Activated CD4-positive, alpha-beta memory T cell treated with anti-CD3 and anti-CD28 coated beads, Interleukin-2, amount 10 ng/mL, durations not matched to agents 7 days and 5 days (primary cell): ENCODE measurements around the gene ENG. TPM values are rescaled to one million over a fixed set of nuclear protein-coding genes. Genes with fewer than 3 reads are reported as not detected.

Source experiments
- CTCF ChIA-PET: fragments of 350-600 bp; sonication (Branson Sonifier 250); formaldehyde crosslinking; loops from one replicate; lab custom pipeline; 2021; ENCODE audit warnings: antibody characterized with exemption, inconsistent platforms; lab: Charles Lee
- POLR2A ChIA-PET: fragments of 350-600 bp; sonication (Branson Sonifier 250); formaldehyde crosslinking; loops from one replicate; lab custom pipeline; 2021; ENCODE audit warnings: antibody characterized with exemption; lab: Charles Lee
- DNase-seq: peaks from one replicate; pipeline ENCODE4 v3.0.0-alpha.2; 2020
- H3K27ac Mint-ChIP-seq: one replicate; pipeline ENCODE4 v1.8.0; 2021; ENCODE audit warnings: mild to moderate bottlenecking, mixed read lengths
- H3K27me3 Mint-ChIP-seq: one replicate; pipeline ENCODE4 v1.8.0; 2021; ENCODE audit warnings: mixed read lengths
- H3K36me3 Mint-ChIP-seq: one replicate; pipeline ENCODE4 v1.8.0; 2021; ENCODE audit warnings: low read depth, mixed read lengths
- H3K4me1 Mint-ChIP-seq: one replicate; pipeline ENCODE4 v1.8.0; 2021; ENCODE audit warnings: mixed read lengths
- H3K4me3 Mint-ChIP-seq: one replicate; pipeline ENCODE4 v1.8.0; 2021; ENCODE audit warnings: mild to moderate bottlenecking, mixed read lengths
- H3K9me3 Mint-ChIP-seq: one replicate; pipeline ENCODE4 v1.8.0; 2021; ENCODE audit warnings: mixed read lengths
- total RNA-seq, 2 experiments: library from RNA; stranded (reverse); gene quantifications; one replicate each; pipeline ENCODE4 v1.2.3, GENCODE V29; 2021

ENG gene
- total RNA-seq = 10 to 100 TPM; 13.1 to 14.1 TPM

DNA sequence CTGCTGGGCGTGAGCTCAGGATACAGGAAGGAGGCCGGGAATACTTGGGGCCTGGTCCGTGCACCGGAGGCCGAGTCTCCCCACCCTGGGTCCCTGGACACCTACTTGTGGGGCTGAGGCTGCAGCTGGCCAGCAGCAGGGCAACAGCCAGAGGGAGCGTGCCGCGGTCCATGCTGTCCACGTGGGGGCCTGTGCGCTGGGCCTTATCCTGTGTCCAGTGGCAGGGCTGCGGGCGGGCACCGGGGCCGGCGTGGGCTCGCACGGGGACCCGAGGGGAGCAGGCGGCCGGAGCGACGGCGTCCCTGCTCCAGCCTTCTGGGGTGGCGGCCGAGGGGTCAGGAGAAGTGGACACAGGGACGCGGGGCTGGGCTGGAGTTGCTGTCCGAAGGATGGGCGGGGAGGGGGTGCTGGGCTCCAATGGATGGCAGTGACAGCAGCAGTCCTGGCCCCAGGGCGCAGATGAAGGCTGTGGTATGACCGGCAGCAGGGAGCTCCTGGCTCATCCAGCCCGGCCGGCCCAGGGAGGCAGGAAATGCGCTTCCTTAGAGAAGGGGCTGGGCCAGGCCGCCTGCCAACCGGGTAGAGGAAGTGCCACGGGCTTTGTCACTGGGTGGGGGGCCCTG lies at the start of gene ENG:
ENG (minus strand) TSS at position 475 of the 623 bp plus-strand sequence; CDS start at position 172, 303 bp downstream.
- no peaks in the 10 kb centered on the region for H3K27me3 Mint-ChIP-seq
- peak within 1 kb of the TSS; percentile 76 for H3K27ac Mint-ChIP-seq
- peaks cover 16% of the 10 kb centered on the region for H3K36me3 Mint-ChIP-seq
- ChIA-PET CTCF (interaction anchor here (1.3 to 1.7 kb wide), 2 partner anchors 15 to 16 kb away, joined by 6 to 8 read pairs; no protein-coding TSS in a partner anchor), POLR2A (interaction anchor here (1.0 to 2.2 kb wide), 6 partner anchors 8 to 119 kb away, joined by 3 to 7 read pairs (median 4); partner anchors contain the start of genes CDK9 and TOR2A)
- peaks cover 9% of the 10 kb centered on the region for H3K9me3 Mint-ChIP-seq
- H3K4me1 Mint-ChIP-seq = peaks cover 25% of the 10 kb centered on the region
- no peak for DNase-seq
- H3K4me3 Mint-ChIP-seq = peak within 1 kb of the TSS; percentile 84

DNA sequence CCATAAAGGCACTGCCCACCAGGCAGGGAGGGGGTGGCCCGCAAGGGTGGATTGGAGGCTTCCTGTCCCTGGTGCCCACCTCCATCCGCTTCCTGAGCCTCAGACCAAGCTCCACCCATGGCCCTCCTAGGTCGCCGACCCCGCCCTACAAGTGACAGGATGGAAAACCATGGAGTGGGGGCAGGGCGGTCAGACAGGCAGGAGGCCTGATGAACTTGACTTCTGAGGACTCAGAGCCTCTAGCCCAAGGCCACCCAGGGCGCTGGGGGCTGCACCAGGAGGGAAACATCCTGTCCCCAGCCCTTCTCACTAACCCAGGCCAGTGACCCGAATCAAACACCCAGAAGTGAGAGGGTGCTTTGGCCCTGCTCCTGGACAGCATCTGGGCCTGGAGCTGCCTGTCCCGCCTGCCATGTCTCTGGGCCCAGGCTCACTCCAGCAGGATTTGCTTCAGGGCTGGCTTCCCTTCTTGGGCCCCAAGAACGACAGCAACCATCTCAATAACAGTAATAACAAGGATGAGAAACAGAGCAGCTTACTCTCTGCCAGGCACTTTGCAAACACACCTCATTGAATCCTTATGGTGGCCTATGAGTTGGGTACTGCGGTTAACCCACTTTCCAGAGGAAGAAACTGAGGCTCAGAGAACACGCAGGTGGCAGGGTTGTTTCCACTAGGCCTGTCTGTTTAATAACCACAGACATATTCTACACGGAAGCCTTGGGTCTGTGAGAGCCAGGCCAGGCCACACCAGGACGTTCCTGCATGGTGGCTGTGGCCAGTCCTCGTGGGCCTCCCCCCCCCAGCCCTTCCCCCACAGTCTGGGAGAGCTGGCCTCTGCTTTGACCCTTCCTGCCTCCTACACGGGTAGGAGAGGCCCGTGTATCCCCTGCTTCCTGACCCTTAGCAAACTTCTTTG lies 49.4 kb upstream of the ENG start:
- POLR2A ChIA-PET = interaction anchor here (0.6 to 3.9 kb wide), 20 partner anchors 9 to 334 kb away, joined by 3 to 69 read pairs (median 6); partner anchors contain the start of genes CDK9, DPM2, NAIF1 and PTRH1
- CTCF ChIA-PET = interaction anchor here (0.9 to 2.4 kb wide), 6 partner anchors 13 to 169 kb away, joined by 3 to 9 read pairs (median 6); partner anchors contain the start of genes ST6GALNAC4 and TOR2A
- H3K27me3 Mint-ChIP-seq = no peaks in the 10 kb centered on the region
- H3K4me3 Mint-ChIP-seq = peak overlapping the region; percentile 95
- H3K4me1 Mint-ChIP-seq = peaks cover 49% of the 10 kb centered on the region
- no peaks in the 10 kb centered on the region for H3K9me3 Mint-ChIP-seq
- DNase-seq = peak; percentile 90
- H3K27ac Mint-ChIP-seq = peak overlapping the region; percentile 100
- H3K36me3 Mint-ChIP-seq = peaks cover 34% of the 10 kb centered on the region

DNA sequence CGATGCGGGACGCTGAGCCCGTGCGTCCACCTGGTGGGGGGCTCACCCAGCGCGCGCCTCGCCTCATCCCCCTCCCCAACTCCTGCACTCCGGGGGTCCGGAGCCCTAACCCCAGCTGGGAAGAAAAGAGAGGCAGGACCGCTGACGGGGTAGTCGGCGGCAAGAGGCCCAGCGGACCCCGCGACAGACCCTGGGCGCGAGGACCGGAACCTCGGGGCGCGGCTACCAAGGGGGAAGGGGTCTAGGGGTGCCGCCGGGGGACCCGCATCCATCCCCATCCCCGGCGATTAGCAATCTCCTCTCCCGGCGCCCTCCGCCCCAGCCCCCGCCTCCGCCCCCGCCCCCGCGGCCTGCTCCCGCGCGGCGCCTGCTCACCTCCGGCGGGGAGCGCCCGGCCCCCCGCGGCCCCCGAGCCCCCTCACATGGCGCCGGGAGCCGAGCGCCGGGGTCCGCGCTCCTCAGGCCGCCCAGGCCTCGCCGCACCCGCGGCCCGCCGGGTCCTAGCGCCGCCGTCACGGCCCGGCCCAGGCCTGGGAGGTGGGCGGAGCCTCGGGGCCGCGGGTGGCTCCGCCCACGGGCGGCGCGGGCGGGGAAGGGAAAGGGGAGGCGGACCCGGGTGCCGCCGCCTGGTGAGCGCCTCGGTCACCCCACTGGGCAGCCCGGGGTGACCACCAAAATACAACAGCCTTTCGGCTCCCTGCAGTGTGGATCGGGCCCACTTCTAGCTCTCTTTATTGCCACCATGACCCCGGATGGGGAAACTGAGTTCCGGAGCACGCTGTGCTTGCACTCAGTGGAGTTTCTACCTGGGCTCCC lies 44.9 kb upstream of the ENG start, which contains the start of gene ST6GALNAC6:
ST6GALNAC6 (minus strand) TSS at position 476 of the 816 bp plus-strand sequence. CDS start 1,622 bp downstream, outside the sequence.
- ChIA-PET CTCF (interaction anchor here (2.8 kb wide), 1 partner anchor 22 kb away, joined by 7 read pairs; no protein-coding TSS in a partner anchor), POLR2A (interaction anchor here (0.7 to 2.1 kb wide), 8 partner anchors 11 to 192 kb away, joined by 3 to 7 read pairs (median 3); partner anchors contain the start of gene TOR2A)
- H3K9me3 Mint-ChIP-seq = peaks cover 5% of the 10 kb centered on the region
- peaks cover 61% of the 10 kb centered on the region for H3K36me3 Mint-ChIP-seq
- H3K27me3 Mint-ChIP-seq = no peaks in the 10 kb centered on the region
- peaks cover 48% of the 10 kb centered on the region for H3K4me1 Mint-ChIP-seq
- DNase-seq = peak; percentile 77
- H3K27ac Mint-ChIP-seq = peak within 1 kb of the TSS; percentile 75
- peak within 1 kb of the TSS; percentile 84 for H3K4me3 Mint-ChIP-seq

DNA sequence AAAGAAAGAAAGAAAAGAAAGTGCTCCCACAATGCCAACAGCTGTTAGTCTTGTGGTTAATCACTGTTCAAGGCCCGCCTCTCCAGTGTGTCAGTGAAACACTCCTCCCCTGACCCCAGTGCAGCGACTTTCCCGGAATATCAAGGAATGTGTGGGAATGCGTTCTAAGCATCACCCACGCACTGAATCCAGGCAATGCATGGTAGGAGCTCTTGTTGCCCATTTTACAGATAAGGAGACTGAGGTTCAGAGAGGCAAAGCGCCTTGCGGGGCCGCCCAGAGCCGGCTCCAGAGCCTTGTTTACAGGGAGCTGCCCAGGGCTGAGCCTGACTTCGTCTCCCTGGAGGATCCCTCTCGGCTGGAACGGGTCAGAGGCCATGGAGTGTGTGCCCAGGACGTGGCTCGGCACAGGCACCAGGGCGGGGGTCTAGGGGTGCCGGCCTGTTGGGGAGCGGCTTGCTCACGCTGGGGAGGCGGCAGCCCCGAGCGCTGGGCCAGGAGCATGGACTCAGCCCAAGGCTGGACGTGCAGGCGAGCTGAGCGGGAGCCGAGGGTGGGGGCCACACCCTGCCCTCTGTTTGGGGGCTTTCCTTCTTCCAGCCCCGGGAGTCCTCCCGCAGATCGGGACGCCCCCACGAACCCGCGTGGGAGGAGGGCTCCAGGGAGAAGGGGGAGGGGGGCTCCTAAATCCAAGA lies 44.1 kb upstream of the ENG start:
- peak overlapping the region; percentile 75 for H3K27ac Mint-ChIP-seq
- peaks cover 49% of the 10 kb centered on the region for H3K4me1 Mint-ChIP-seq
- H3K4me3 Mint-ChIP-seq = peak overlapping the region; percentile 84
- CTCF ChIA-PET = interaction anchor here (1.0 kb wide), 1 partner anchor 23 kb away, joined by 4 read pairs; no protein-coding TSS in a partner anchor
- POLR2A ChIA-PET = interaction anchor here (0.6 to 1.1 kb wide), 6 partner anchors 9 to 193 kb away, joined by 3 read pairs; partner anchors contain the start of gene ST6GALNAC4
- DNase-seq = no peak
- peaks cover 62% of the 10 kb centered on the region for H3K36me3 Mint-ChIP-seq
- H3K27me3 Mint-ChIP-seq = no peaks in the 10 kb centered on the region
- peaks cover 8% of the 10 kb centered on the region for H3K9me3 Mint-ChIP-seq

DNA sequence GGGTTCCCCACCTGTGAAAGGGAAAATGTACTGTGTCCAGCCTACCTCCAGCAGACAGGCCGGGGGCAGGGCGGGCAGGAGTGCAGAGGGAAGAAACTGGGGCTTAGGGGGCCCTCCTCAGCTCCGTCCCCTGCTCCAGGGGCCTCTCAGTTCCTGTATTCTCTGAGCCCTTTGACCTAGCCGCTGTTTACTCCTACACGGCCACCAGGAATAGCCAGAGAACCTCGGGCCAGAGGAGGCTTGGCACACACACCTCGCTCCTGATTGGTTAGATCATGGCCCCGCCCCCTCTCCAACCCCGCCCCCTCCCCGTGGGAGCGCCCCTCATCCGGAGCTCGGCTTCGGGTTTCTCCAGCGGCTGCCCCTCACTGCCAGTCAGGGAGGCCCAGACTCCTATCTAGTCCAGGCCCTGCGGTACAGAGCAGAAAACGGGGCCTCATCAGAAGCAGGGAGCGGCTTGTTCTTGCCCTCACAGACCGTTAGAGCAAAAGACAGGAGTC lies 42.8 kb upstream of the ENG start:
- Mint-ChIP-seq H3K4me3 (no peak overlapping the region), H3K27ac (no peak overlapping the region), H3K36me3 (peaks cover 70% of the 10 kb centered on the region), H3K4me1 (peaks cover 51% of the 10 kb centered on the region), H3K27me3 (no peaks in the 10 kb centered on the region), H3K9me3 (peaks cover 8% of the 10 kb centered on the region)
- ChIA-PET CTCF (interaction anchor here (0.6 kb wide), 1 partner anchor 307 kb away, joined by 3 read pairs; no protein-coding TSS in a partner anchor), POLR2A (interaction anchor here (1.2 kb wide), 1 partner anchor 115 kb away, joined by 3 read pairs; no protein-coding TSS in a partner anchor)
- DNase-seq = no peak

DNA sequence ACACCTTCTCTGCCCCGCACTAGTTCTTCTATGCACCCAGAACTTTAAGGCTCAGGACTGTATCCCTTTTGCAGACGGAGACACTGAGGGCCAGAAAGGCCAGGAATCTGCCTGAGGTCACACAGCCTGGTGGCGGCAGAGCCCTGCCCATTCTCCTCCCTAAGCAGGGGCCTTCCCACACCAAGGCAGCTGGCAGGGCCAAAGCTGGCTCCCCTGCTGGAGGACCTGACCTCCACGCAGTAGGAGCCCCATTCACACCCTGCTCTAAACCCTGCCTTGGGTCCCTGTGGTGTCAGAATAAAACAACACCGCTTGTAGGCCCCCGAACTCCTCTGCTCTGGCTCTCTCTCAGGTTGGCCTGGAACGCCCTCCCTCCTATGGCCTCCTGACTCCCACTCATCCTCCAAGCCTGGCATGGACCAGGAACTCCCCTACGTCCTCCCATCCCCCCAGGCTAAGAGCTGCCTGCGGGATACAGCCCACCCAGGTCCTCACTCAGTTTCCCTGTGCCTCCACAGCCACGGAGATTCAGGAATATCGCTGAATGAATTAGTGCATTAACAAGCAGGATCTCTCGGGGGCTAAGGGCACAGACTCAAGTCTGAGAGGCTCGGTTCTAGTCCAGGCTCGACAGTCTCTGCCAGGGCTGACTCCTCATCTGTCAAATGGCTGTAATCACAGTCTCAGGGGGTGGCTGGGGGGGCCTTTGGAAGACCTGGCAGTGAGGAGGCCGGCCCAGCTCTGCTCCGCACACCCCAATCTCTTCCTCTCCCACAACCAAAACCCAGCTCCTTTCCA lies 42.1 kb upstream of the ENG start:
- POLR2A ChIA-PET = interaction anchor here (1.2 kb wide), 1 partner anchor 114 kb away, joined by 3 read pairs; no protein-coding TSS in a partner anchor
- Mint-ChIP-seq H3K4me3 (no peak overlapping the region), H3K4me1 (peaks cover 46% of the 10 kb centered on the region), H3K27me3 (no peaks in the 10 kb centered on the region), H3K9me3 (peaks cover 8% of the 10 kb centered on the region), H3K27ac (no peak overlapping the region), H3K36me3 (peaks cover 72% of the 10 kb centered on the region)
- CTCF ChIA-PET = interaction anchor here (0.6 to 1.8 kb wide), 3 partner anchors 27 to 306 kb away, joined by 3 to 6 read pairs (median 4); partner anchors contain the start of gene TOR2A
- no peak for DNase-seq

DNA sequence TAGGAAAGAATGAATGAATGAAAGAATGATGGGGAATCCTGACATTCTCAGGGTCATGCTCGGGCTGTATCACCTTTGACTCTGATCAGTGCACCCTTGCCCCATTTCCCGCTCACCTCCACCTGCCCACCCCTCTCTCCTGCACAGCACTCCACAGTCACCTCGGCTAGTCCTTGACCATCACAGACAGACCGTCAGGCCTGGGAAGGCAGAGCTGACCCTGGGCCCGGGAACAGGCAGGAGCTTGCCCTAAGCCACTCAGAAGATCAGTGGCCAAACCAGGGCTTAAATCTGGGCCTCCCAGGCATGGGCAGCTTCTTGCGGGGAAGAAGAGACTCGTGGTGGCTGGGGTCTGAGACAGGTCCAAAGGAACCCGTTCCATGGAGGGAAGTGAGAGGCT lies 41.4 kb upstream of the ENG start:
- Mint-ChIP-seq H3K9me3 (peaks cover 8% of the 10 kb centered on the region), H3K27ac (no peak overlapping the region), H3K4me1 (peaks cover 43% of the 10 kb centered on the region), H3K4me3 (no peak overlapping the region), H3K27me3 (no peaks in the 10 kb centered on the region), H3K36me3 (peaks cover 75% of the 10 kb centered on the region)
- DNase-seq = no peak
- ChIA-PET POLR2A (interaction anchor here (1.4 kb wide), 1 partner anchor 161 kb away, joined by 3 read pairs; the partner anchor contains the start of gene TOR2A), CTCF (interaction anchor here (1.5 to 1.8 kb wide), 2 partner anchors 26 to 161 kb away, joined by 4 to 6 read pairs; partner anchors contain the start of gene TOR2A)

DNA sequence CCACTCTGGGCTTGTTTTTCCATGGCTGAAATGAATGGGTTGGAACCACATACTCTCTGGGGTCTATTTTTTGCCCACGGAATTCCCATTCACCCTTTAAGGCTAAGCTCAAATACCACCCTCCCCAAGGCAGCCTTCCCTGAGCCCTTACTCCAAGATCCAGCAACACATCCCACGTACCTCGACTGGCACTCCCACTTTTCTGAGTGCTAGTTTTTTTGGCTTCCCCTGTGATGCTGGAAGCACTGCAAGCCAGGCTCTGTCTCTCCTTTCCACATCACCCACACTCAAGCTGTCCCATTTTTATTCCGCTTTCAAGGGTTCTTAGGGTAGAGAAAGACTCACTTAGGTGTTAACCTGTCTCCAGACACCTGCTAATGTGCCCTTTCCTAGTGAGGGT lies 38.9 kb upstream of the ENG start:
- Mint-ChIP-seq H3K36me3 (peaks cover 82% of the 10 kb centered on the region), H3K9me3 (peaks cover 8% of the 10 kb centered on the region), H3K4me3 (no peak overlapping the region), H3K27ac (no peak overlapping the region), H3K27me3 (no peaks in the 10 kb centered on the region), H3K4me1 (peaks cover 34% of the 10 kb centered on the region)
- ChIA-PET POLR2A (interaction anchor here (1.5 kb wide), 1 partner anchor 159 kb away, joined by 3 read pairs; the partner anchor contains the start of gene TOR2A), CTCF (no interaction called here)
- no peak for DNase-seq

DNA sequence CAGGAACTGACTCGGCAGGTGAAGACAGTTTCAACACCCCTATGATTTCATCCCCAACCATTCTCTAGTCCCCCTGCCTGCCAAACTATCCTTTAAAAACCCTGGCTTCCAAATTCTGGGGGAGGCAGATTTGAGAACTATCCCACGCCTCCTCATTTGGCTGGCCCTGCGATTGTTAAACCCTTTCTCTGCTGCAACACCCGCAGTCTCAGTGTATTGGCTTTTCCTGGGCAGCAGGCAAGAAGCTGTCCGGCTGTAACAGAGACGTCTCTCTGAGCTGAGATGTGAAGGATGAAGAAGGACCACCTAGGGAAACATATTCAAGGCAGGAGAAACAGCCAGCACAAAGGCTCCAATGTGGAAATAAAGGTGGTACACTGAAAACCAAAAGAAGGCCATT lies 38.4 kb upstream of the ENG start:
- peaks cover 30% of the 10 kb centered on the region for H3K4me1 Mint-ChIP-seq
- no peak for DNase-seq
- CTCF ChIA-PET = interaction anchor here (0.6 kb wide), 1 partner anchor 26 kb away, joined by 3 read pairs; no protein-coding TSS in a partner anchor
- H3K4me3 Mint-ChIP-seq = no peak overlapping the region
- H3K36me3 Mint-ChIP-seq = peaks cover 82% of the 10 kb centered on the region
- no peaks in the 10 kb centered on the region for H3K27me3 Mint-ChIP-seq
- H3K27ac Mint-ChIP-seq = no peak overlapping the region
- H3K9me3 Mint-ChIP-seq = peaks cover 8% of the 10 kb centered on the region
- POLR2A ChIA-PET = interaction anchor here (1.5 kb wide), 1 partner anchor 158 kb away, joined by 3 read pairs; the partner anchor contains the start of gene TOR2A

DNA sequence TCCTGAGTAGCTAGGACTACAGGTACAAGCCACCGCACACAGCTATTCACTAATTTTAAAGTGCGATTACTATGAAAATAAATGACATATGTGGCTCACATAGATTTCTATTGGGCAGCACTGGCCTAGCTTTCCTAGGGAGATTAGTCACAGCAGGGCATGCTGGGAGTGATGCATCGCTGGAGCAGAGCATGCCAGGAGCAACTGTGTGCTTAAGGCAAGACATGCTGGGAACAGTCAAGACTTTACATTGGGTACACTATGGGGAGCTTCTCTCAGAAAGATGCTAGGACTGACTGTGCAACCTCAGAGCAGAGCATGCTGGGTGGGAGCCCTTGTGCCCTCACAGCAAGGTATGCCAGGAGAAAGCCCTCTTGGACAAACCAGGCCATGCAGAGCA lies 35.6 kb upstream of the ENG start:
- DNase-seq = no peak
- Mint-ChIP-seq H3K27ac (no peak overlapping the region), H3K9me3 (peaks cover 8% of the 10 kb centered on the region), H3K4me3 (no peak overlapping the region), H3K36me3 (peaks cover 78% of the 10 kb centered on the region), H3K4me1 (peaks cover 23% of the 10 kb centered on the region), H3K27me3 (no peaks in the 10 kb centered on the region)
- POLR2A ChIA-PET = interaction anchor here (0.6 to 3.3 kb wide), 3 partner anchors 8 to 16 kb away, joined by 3 to 10 read pairs (median 3); no protein-coding TSS in a partner anchor
- CTCF ChIA-PET = interaction anchor here (1.3 to 3.2 kb wide), 3 partner anchors 20 to 32 kb away, joined by 5 to 12 read pairs (median 7); no protein-coding TSS in a partner anchor
